ENCODE results near the gene SLC6A19.
"Not testable (repeated sequence)": the region's sequence is repeated elsewhere in the genome, so short reads cannot be mapped to it uniquely, and the experiment has no call there.

Gene SLC6A19

GRCh38 chr5:1201327-1202025 is at the start of gene SLC6A19:
Gene SLC6A19 (plus strand): TSS chr5:1201595. CDS start chr5:1201651, 56 bp downstream.
- DNase-seq (ENCODE audit: low spot score): no peak

GRCh38 chr5:1152156-1152555 is 49.2 kb upstream of the SLC6A19 start:
- no peak for DNase-seq (ENCODE audit: low spot score)

GRCh38 chr5:1152771-1153282 is 48.6 kb upstream of the SLC6A19 start:
- DNase-seq (ENCODE audit: low spot score): no peak

GRCh38 chr5:1153428-1153827 is 48.0 kb upstream of the SLC6A19 start:
- DNase-seq (ENCODE audit: low spot score): no peak

GRCh38 chr5:1155191-1156032 is 46.0 kb upstream of the SLC6A19 start:
- no peak for DNase-seq (ENCODE audit: low spot score)

GRCh38 chr5:1156033-1156753 is 45.2 kb upstream of the SLC6A19 start:
- no peak for DNase-seq (ENCODE audit: low spot score)

- DNase-seq (ENCODE audit: low spot score): no peak
These were observed 44.5 kb upstream of the SLC6A19 start for GRCh38 chr5:1156754-1157460.

GRCh38 chr5:1157461-1157986 is 43.9 kb upstream of the SLC6A19 start:
- DNase-seq (ENCODE audit: low spot score): not testable (repeated sequence)

- no peak for DNase-seq (ENCODE audit: low spot score)
These were observed 42.6 kb upstream of the SLC6A19 start for GRCh38 chr5:1158647-1159340.

- DNase-seq (ENCODE audit: low spot score): no peak
These were observed 42.1 kb upstream of the SLC6A19 start for GRCh38 chr5:1159341-1159675.

- DNase-seq (ENCODE audit: low spot score): no peak
These were observed 41.5 kb upstream of the SLC6A19 start for GRCh38 chr5:1159774-1160406.

GRCh38 chr5:1161108-1161832 is 40.1 kb upstream of the SLC6A19 start:
- DNase-seq (ENCODE audit: low spot score): no peak

GRCh38 chr5:1161833-1162229 is 39.6 kb upstream of the SLC6A19 start:
- peak; percentile 71 for DNase-seq (ENCODE audit: low spot score)

- DNase-seq (ENCODE audit: low spot score): no peak
These were observed 39.1 kb upstream of the SLC6A19 start for GRCh38 chr5:1162276-1162675.

GRCh38 chr5:1162751-1163150 is 38.6 kb upstream of the SLC6A19 start:
- no peak for DNase-seq (ENCODE audit: low spot score)

- no peak for DNase-seq (ENCODE audit: low spot score)
These were observed 38.0 kb upstream of the SLC6A19 start for GRCh38 chr5:1163366-1163765.

GRCh38 chr5:1163879-1164278 is 37.5 kb upstream of the SLC6A19 start:
- no peak for DNase-seq (ENCODE audit: low spot score)

- no peak for DNase-seq (ENCODE audit: low spot score)
These were observed 36.4 kb upstream of the SLC6A19 start for GRCh38 chr5:1164696-1165630.

GRCh38 chr5:1165864-1166263 is 35.5 kb upstream of the SLC6A19 start:
- DNase-seq (ENCODE audit: low spot score): no peak
